ENCODE measurements around the gene ALS2CL.

ALS2CL gene

GRCh38 chr3:46629551-46630517 is 63.6 kb downstream of the ALS2CL start:
- Histone ChIP-seq H3K9me3 (no peaks in the 10 kb centered on the region), H3K36me3 (no peaks in the 10 kb centered on the region), H3K27ac (no peak overlapping the region), H3K27me3 (peaks cover 19% of the 10 kb centered on the region), H3K4me1 (ENCODE audit: control insufficient read depth in 1 of 2, insufficient read depth in 1 of 2, low read depth in 1 of 2, low read length in 1 of 2) (peaks cover 6 to 8% of the 10 kb centered on the region in 2 experiments), H3K4me3 (ENCODE audit: low read depth in 1 of 2, low read length in 1 of 2) (peak overlapping the region in 1 of 2 experiments; percentile 28)
- TF ChIP-seq, protein P1, sequence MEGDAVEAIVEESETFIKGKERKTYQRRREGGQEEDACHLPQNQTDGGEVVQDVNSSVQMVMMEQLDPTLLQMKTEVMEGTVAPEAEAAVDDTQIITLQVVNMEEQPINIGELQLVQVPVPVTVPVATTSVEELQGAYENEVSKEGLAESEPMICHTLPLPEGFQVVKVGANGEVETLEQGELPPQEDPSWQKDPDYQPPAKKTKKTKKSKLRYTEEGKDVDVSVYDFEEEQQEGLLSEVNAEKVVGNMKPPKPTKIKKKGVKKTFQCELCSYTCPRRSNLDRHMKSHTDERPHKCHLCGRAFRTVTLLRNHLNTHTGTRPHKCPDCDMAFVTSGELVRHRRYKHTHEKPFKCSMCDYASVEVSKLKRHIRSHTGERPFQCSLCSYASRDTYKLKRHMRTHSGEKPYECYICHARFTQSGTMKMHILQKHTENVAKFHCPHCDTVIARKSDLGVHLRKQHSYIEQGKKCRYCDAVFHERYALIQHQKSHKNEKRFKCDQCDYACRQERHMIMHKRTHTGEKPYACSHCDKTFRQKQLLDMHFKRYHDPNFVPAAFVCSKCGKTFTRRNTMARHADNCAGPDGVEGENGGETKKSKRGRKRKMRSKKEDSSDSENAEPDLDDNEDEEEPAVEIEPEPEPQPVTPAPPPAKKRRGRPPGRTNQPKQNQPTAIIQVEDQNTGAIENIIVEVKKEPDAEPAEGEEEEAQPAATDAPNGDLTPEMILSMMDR (IDR thresholded peaks at IDR 0.05), result peak; percentile 15

- Histone ChIP-seq H3K4me1 (ENCODE audit: control insufficient read depth in 1 of 2, insufficient read depth in 1 of 2, low read depth in 1 of 2, low read length in 1 of 2) (peaks cover 6 to 8% of the 10 kb centered on the region in 2 experiments), H3K36me3 (no peaks in the 10 kb centered on the region), H3K9me3 (no peaks in the 10 kb centered on the region), H3K27me3 (peaks cover 20% of the 10 kb centered on the region), H3K4me3 (ENCODE audit: low read depth in 1 of 2, low read length in 1 of 2) (no peak overlapping the region), H3K27ac (no peak overlapping the region)
- TF ChIP-seq, protein P1 (IDR thresholded peaks at IDR 0.05), result no peak
Measured at GRCh38 chr3:46628901-46629369, 64.5 kb downstream of the ALS2CL start.

- TF ChIP-seq, protein P1 (IDR thresholded peaks at IDR 0.05), result no peak
- no peak overlapping the region for H3K27ac ChIP-seq
- peaks cover 37% of the 10 kb centered on the region for H3K27me3 ChIP-seq
- H3K4me1 ChIP-seq (ENCODE audit: control insufficient read depth in 1 of 2, insufficient read depth in 1 of 2, low read depth in 1 of 2, low read length in 1 of 2), result peaks cover 6 to 8% of the 10 kb centered on the region in 2 experiments
- H3K4me3 ChIP-seq (ENCODE audit: low read depth in 1 of 2, low read length in 1 of 2), result no peak overlapping the region
- H3K9me3 ChIP-seq, result no peaks in the 10 kb centered on the region
- no peaks in the 10 kb centered on the region for H3K36me3 ChIP-seq
Measured at GRCh38 chr3:46627078-46627477, 66.4 kb downstream of the ALS2CL start.

DNA sequence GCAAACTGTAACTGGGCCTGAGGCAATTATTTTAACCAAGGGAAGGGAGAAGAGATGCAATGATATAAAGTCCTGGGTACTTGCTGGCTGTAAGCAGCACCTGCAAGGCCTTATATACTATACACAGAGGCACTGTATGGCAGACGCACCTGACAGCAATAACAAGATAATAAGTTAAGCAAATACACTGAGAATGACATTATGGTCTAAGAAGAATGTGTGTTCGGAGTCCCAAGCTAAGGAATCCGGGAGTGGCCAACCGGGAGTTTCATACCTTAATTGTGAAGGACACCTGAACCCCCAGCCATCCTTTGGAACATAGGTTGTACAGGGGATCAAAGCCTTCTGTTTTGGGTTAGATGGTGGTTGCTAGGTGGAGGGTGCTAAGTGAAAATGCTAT is 67.4 kb downstream of the ALS2CL start:
- Histone ChIP-seq H3K9me3 (no peaks in the 10 kb centered on the region), H3K4me3 (ENCODE audit: low read depth in 1 of 2, low read length in 1 of 2) (no peak overlapping the region), H3K27me3 (peaks cover 42% of the 10 kb centered on the region), H3K36me3 (no peaks in the 10 kb centered on the region), H3K4me1 (ENCODE audit: control insufficient read depth in 1 of 2, insufficient read depth in 1 of 2, low read depth in 1 of 2, low read length in 1 of 2) (peaks cover 6 to 8% of the 10 kb centered on the region in 2 experiments), H3K27ac (no peak overlapping the region)
- TF ChIP-seq, protein P1 (IDR thresholded peaks at IDR 0.05), result no peak

- H3K27ac ChIP-seq, result no peak overlapping the region
- no peak overlapping the region for H3K4me3 ChIP-seq (ENCODE audit: low read depth in 1 of 2, low read length in 1 of 2)
- H3K9me3 ChIP-seq, result no peaks in the 10 kb centered on the region
- peaks cover 47% of the 10 kb centered on the region for H3K27me3 ChIP-seq
- peaks cover 4% of the 10 kb centered on the region in 2 experiments for H3K4me1 ChIP-seq (ENCODE audit: control insufficient read depth in 1 of 2, insufficient read depth in 1 of 2, low read depth in 1 of 2, low read length in 1 of 2)
- TF ChIP-seq, protein P1 (IDR thresholded peaks at IDR 0.05), result no peak
- no peaks in the 10 kb centered on the region for H3K36me3 ChIP-seq
Measured at GRCh38 chr3:46624975-46625490, 68.4 kb downstream of the ALS2CL start.
